ENCODE data around the gene SLC35F1.

The SLC35F1 gene

GRCh38 chr6:118092086-118092485 lies 185.0 kb downstream of the SLC35F1 start:
- no peak overlapping the region for H3K27ac ChIP-seq
- TF ChIP-seq CTCF (conservative IDR thresholded peaks at IDR 0.05) (no peak), ZFX (IDR thresholded peaks at IDR 0.05) (no peak)

DNA sequence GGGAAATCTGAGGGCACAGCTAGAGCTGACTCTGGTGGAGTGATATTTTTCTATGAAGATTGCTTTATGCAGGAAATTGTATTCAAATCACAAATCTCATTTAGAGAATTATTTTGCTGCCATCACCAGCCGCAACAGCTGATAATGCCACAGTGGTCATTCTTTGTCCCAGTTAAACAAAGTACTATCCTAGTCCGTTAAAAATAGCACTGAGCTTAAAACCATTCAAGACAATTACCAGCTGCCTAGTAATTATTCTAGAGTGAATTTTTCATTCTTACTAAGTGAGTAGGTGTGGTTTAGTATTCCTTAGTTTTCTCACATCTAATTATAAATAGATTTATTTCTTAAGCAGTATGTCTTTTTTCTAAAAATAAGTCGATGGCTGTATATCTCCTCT lies 190.5 kb downstream of the SLC35F1 start:
- H3K27ac ChIP-seq, result no peak overlapping the region
- no peak for TF ChIP-seq CTCF (conservative IDR thresholded peaks at IDR 0.05)
- TF ChIP-seq ZFX (IDR thresholded peaks at IDR 0.05), result no peak

DNA sequence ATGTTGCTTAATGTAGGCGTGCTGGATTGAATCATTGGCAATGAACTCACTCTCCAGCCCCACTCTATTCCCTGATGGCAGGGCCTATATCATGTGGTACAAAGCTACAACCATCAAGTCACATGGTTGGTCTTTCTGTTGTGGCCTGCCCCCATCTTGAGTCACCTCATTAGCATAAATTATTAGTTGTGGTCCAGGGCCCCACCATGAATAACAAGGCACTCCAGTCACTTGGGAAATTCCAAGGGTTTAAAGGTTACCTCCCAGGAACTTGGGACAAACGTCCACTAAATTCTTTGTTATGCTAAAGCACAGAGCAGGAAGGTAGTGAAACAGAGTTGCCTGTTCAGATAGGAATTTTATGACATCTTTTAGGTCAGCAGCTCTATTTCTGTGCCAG lies 193.7 kb downstream of the SLC35F1 start:
- TF ChIP-seq CTCF (conservative IDR thresholded peaks at IDR 0.05) (no peak), ZFX (IDR thresholded peaks at IDR 0.05) (no peak)

GRCh38 chr6:118101220-118101619 lies 194.2 kb downstream of the SLC35F1 start:
- H3K27ac ChIP-seq, result no peak overlapping the region
- TF ChIP-seq ZFX (IDR thresholded peaks at IDR 0.05), result no peak
- TF ChIP-seq CTCF (conservative IDR thresholded peaks at IDR 0.05), result no peak

More for the DNA sequence above, 193.7 kb downstream of the SLC35F1 start:
- H3K27ac ChIP-seq, result no peak overlapping the region

DNA sequence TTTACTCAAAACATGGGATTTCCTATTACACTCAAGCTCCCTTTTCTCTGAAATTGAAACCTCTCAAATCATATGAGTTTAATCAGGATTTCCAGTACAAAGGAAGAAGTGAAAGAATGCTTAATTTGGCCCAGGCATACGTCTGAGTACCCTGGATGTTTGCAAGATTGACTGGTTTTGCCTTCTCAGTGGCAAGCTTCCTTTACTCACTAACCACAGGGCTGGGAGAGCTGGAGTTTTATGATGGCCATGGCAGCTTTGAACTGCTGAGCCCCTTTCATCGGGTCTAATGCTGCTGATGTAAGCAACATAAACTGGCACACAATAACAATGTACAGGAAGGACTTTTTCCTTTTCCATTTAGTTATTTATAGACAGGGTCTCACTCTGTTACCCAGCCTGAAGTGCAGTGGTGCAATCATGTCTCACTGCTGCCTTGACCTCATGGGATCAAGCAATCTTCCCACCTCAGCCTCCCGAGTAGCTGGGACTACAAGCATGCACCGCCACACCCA lies 194.8 kb downstream of the SLC35F1 start:
- no peak overlapping the region for H3K27ac ChIP-seq
- TF ChIP-seq CTCF (conservative IDR thresholded peaks at IDR 0.05) (no peak), ZFX (IDR thresholded peaks at IDR 0.05) (no peak)

DNA sequence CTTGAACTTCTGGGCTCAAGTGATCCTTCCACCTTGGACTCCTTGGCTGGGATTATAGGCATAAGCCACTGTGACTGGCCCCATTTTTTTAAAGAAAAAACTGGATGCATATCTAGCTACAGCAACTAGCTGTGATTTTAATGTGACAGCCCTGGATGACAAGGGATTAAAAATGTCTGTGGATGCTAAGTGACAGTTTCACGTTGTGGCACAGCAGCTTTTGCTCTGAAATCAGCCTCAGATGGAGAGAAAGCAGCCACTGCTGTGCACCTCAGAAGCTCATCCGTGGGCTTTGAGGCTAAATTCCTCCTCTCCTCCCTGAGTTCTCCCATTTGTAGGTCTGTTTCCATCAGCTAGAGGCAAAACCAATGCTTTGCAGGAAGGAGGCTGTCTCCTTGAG lies 195.3 kb downstream of the SLC35F1 start:
- H3K27ac ChIP-seq, result no peak overlapping the region
- TF ChIP-seq CTCF (conservative IDR thresholded peaks at IDR 0.05) (no peak), ZFX (IDR thresholded peaks at IDR 0.05) (no peak)

- no peak for TF ChIP-seq CTCF (conservative IDR thresholded peaks at IDR 0.05)
- TF ChIP-seq ZFX (IDR thresholded peaks at IDR 0.05), result no peak
- no peak overlapping the region for H3K27ac ChIP-seq
Measured at GRCh38 chr6:118103381-118104146, 196.5 kb downstream of the SLC35F1 start.
